ENCODE data around the gene DLGAP4.
"Not testable (repeated sequence)": the region's sequence is repeated elsewhere in the genome, so short reads cannot be mapped to it uniquely, and the experiment has no call there.

The DLGAP4 gene

DNA sequence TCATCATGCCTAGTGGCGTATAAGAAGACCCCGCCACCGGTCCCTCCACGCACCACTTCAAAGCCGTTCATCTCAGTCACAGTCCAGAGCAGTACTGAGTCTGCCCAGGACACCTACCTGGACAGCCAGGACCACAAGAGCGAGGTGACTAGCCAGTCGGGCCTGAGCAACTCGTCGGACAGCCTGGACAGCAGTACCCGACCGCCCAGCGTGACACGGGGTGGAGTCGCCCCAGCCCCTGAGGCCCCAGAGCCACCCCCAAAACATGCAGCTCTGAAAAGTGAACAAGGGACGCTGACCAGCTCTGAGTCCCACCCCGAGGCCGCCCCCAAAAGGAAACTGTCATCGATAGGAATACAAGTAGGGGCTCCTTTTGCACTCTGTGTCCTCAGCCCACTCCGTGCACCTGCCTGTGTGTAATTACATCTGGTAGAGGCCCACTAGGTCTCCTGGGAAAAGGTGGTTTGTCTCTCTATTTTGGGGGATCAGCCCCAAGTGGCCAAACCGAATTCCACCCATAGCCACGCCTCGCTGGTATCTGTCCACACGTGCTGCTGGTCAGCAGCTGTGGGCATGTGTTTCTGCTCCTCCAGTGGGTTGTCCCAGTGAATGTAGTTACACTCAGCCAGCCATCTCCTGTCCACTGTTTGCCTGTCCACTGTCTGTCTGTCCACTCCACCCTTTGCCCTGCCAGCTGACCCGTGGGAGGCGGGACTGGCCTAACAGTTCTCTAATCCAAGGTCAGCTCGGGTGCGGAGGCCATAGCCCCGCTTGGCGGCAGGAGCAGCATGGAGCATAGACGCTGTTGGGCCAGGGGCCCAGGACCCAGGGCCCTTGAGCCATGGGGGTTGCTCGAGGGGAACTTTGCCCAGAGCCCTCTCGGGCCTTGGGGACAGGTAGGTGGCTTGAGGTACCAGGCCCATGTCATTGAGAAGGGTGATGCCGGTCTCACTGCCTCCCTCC lies 190.8 kb downstream of the DLGAP4 start:
- DNase-seq (ENCODE audit: low read depth in 2 of 3, low spot score in 2 of 3): no peak

DNA sequence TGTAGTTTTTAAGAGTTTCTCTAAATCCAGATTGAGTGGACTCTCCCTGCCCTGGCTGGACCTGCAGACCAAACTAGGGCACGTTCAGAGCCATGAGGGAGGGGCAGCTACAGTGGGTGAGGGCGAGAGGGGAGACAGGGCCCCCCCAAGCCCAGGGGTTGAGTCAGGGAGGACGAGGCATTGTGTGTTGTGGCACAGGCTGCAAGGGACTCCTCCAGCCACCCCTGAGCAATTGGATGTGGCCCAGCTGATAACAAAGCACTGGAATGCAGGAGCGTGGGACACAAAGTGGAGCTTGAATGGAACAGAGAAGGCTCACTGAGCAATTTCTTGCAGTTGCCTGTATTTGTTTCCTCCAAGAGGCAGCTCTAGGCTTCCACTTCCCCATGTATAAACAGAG lies 191.7 kb downstream of the DLGAP4 start:
- DNase-seq (ENCODE audit: low read depth in 2 of 3, low spot score in 2 of 3): no peak

DNA sequence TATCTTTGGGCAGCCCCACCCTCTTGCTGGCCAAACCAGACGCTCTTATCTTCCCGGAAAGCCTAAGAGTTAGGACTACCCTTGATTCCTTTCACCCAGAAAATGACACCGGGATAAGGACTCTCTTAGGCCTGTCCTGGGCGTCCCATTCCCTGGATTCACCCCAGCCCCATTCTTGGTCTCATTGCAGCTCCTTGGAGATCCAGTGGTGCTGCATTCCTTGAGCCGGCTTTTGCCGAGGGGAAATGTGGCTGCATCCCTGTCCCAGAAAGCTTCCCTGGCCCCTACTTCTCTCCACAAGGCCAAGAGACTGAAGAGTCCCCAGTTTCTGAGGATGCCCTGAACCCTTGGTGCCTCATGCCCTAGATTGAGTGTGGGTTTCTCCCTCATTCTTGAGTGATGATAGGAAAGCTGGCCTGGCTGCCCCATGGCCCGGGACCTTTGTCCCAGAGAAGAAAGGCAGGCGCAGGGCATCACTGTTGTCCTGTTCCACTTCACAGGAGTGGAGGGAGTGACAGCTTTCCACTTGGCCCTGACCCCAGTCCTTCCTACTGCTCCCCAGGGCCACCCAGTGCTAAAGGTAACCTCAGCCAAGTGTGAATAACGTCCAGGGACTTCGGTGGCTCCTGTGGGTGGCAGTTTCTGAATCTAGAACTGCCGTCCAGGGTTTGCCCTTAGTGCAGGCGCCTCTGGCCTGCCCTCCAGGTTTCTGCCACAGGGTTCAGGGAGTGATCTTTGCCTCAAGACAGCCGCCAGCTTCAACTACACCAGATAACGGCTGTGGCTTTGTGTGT lies 192.4 kb downstream of the DLGAP4 start:
- DNase-seq (ENCODE audit: low read depth in 2 of 3, low spot score in 2 of 3): no peak

DNA sequence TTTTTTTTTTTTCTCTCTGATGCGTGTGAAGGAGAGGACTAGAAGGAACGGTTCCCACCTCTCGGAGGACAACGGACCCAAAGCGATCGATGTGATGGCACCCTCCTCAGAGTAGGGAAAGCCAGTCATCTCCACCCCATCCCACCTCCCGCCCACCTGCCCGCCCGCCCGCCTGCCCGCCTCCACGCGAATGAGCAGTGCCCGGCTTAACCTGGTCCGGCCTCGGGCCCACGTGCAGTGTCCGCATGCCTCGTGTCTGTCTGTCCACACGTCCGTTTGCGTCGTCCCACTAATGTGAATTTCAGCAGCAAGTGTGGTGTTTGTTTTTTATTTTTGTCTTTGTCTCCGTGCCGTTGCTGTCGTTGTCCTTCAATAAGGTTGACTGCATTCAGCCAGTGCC lies 193.1 kb downstream of the DLGAP4 start:
- DNase-seq (ENCODE audit: low read depth in 2 of 3, low spot score in 2 of 3): no peak

DNA sequence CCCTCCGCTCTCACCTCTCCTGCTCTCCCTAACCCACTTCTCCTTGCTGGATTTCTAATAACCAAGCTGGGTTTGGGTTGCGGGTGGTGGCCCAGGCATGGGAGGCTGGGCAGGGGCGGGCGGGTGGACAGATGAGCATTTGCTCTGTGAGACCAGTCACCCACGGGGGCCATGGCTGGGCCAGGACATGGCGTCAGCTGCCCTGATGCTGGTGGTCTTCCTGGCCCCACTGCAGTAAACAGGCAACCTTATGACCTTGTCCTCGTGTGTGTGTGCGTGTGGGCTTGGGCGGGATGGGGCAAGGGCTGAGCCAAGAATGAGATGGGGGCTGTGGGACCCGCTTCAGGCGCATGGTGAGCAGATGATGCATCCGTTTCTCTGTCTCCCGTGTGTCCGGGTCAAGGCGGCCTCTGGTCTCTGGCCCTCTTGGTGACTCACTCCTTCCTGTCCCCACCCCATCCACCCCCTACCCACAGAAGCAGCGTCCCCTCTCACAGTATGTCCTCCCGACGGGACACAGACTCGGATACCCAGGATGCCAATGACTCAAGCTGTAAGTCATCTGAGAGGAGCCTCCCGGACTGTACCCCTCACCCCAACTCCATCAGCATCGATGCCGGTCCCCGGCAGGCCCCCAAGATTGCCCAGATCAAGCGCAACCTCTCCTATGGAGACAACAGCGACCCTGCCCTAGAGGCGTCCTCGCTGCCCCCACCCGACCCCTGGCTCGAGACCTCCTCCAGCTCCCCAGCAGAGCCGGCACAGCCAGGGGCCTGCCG lies 193.8 kb downstream of the DLGAP4 start:
- no peak for DNase-seq (ENCODE audit: low read depth in 2 of 3, low spot score in 2 of 3)

DNA sequence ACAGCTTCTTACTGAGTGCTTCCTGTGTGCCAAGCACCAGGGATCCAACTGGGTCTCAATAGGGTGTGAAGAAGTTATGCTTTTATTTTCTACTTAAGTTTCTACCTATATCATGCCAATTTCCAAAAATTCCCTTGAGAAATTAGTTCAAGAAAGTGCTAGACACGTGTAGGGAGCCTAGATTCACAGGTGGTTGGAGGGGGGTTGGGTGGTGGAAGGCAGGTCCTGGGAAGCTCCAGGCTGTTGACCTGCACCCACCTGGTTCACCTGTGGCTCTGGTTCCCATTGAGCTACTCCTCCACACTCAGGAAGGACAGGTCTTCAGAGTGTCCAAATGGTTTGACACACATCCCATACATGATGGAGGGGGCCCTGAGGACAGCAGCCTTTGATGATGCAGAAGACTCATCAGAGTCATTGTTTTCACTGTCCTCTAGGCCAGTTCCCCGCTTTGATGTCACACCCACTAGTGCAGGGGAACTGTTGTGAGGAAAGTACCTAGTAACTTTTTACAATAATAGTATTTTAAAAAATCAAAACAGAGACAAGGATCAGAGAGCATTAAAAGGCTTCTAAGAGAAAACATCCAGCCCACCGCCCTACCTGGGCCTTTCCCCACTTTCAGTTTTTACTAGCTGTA lies 195.3 kb downstream of the DLGAP4 start:
- DNase-seq (ENCODE audit: low read depth in 2 of 3, low spot score in 2 of 3): no peak

GRCh38 chr20:36504295-36504694 lies 198.2 kb downstream of the DLGAP4 start:
- DNase-seq (ENCODE audit: low read depth in 2 of 3, low spot score in 2 of 3): no peak

DNA sequence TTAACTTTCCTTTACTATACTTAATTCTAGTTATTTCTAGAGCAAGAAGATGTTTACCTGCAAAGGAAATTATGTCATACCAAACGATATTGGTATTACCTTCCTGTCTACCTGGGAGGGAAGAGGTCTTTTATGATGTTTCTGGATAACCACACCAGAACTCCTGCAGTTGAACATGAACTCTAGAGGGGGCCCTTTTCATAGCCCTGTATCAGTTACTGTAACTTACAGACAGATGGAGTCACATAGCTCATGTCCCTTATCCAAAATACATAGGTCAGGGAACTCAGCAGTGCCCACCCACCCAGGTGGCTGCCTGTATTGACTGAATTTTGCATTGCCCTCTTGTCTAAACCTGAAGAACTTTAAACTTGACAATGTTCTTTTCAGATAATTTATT lies 200.1 kb downstream of the DLGAP4 start:
- no peak for DNase-seq (ENCODE audit: low read depth in 2 of 3, low spot score in 2 of 3)

- DNase-seq (ENCODE audit: low read depth in 2 of 3, low spot score in 2 of 3): no peak
Measured at GRCh38 chr20:36507746-36508145, 201.6 kb downstream of the DLGAP4 start.

DNA sequence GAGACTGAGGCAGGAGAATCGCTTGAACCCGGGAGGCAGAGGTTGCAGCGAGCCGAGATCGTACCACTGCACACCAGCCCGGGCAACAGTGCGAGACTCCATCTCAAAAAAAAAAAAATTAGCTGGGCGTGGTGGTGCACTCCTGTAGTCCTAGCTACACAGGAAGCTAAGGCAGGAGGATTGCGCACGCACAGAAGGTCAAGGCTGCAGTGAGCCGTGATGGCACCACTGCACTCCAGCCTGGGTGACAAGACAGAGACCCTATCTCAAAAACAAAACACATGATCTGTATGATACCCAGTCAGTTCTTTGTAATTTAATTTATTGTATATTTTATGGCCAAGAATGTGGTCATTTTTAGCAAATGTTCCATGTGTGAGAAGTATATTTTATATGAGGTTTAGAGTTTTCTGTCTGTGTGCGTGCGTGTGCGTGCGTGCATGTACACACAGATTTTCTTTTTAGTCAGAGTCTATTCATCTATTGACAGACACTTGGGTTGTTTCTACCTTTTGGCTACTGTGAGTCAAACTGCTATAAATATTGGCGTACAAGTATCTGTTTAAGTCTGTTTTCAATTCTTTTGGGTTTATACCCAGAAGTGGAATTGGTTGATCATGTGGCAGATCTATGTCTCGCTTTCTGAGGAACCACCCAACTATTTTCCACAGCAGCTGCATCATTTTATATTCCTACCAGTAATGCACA lies 213.0 kb downstream of the DLGAP4 start:
- no peak for DNase-seq (ENCODE audit: low read depth in 2 of 3, low spot score in 2 of 3)

- DNase-seq (ENCODE audit: low read depth in 2 of 3, low spot score in 2 of 3): no peak
Measured at GRCh38 chr20:36519944-36520343, 213.8 kb downstream of the DLGAP4 start.

GRCh38 chr20:36521526-36521925 lies 215.4 kb downstream of the DLGAP4 start:
- DNase-seq (ENCODE audit: low read depth in 2 of 3, low spot score in 2 of 3): no peak

DNA sequence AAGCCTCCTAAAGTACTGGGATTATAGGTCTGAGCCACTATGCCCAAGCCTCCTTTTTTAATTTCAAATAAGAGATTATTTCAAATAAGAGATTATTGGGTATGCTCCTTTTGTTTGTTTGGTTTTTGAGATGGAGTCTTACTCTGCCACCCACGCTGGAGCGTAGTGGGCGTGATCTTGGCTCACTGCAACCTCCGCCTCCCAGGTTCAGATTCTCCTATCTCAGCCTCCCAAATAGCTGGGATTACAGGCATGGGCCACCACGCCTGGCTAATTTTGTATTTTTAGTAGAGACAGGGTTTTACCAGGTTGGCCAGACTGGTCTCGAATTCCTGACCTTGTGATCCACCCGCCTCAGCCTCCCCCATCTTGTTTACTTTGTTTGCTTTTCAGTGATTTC lies 216.3 kb downstream of the DLGAP4 start:
- not testable (repeated sequence) for DNase-seq (ENCODE audit: low read depth in 2 of 3, low spot score in 2 of 3)

GRCh38 chr20:36523341-36523740 lies 217.2 kb downstream of the DLGAP4 start:
- DNase-seq (ENCODE audit: low read depth in 2 of 3, low spot score in 2 of 3): no peak

DNA sequence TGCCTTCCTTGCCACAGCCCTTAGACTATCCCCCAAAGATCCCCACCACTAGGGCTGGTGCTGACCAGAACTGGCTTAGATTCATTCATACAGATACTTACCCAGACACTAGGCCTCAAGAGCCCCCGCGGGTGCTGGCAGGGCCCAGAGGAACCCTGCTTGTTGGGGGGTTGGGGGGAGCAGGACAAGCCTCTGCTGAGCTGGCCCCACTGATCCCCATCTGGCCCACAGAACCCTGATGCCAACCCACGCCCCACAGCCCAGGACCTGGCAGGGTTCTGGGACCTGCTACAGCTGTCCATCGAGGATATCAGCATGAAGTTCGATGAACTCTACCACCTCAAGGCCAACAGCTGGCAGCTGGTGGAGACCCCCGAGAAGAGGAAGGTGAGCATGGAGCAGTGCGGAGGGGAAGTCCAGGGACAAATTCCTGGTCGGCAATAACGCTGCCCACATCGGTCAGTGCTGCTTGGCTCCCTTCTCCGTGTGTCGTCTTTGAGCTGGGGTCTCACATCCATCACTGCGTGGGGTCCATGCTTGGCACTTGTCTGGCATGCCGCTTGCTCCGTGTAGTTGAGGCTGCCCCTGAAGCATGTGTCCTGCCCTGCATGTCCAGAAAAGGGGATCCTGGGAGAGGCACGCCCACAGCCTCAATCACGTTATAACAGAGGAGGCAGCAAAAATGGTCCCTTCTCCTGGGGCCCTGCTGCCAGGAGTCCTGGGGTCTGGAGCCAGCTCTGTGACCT lies 219.7 kb downstream of the DLGAP4 start:
- DNase-seq (ENCODE audit: low read depth in 2 of 3, low spot score in 2 of 3): no peak

DNA sequence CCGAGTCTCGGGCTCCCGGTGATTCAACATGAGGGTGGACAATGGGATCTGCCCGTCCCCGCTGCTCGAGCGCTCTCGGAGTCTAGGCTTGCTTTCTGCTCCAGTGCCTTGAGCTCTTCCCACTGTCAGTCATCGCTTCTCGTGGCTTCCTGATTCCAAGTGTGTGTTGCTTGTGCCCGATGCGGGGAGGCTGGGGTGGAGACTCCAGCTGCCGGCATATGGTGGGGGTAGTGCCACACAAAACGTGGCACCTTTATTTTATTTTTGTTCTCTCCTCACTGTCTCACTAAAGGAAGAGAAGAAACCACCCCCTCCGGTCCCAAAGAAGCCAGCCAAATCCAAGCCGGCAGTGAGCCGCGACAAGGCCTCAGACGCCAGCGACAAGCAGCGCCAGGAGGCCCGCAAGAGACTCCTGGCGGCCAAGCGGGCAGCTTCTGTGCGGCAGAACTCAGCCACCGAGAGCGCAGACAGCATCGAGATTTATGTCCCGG lies 220.4 kb downstream of the DLGAP4 start:
- DNase-seq (ENCODE audit: low read depth in 2 of 3, low spot score in 2 of 3): no peak

GRCh38 chr20:36527331-36528125 lies 221.4 kb downstream of the DLGAP4 start:
- DNase-seq (ENCODE audit: low read depth in 2 of 3, low spot score in 2 of 3): no peak

GRCh38 chr20:36528176-36528874 lies 222.2 kb downstream of the DLGAP4 start:
- no peak for DNase-seq (ENCODE audit: low read depth in 2 of 3, low spot score in 2 of 3)

Data from activated CD8-positive, alpha-beta memory T cell treated with anti-CD3 and anti-CD28 coated beads for 48 hours (primary cell).